Tibial nerve (tissue), 4 donors: ENCODE data around the gene TNRC6C.
A peak's percentile ranks its signal among the peaks of the same experiment; 100 is the strongest.

ENCODE experiments used
- EP300 ChIP-seq, 2 donors: sonication (generic); formaldehyde crosslinking; IDR thresholded peaks; one replicate each; pipeline ENCODE4 v1.6.1; 2017; ENCODE audit warnings: antibody characterized with exemption in 2 of 2, mild to moderate bottlenecking in 1 of 2
- POLR2A ChIP-seq, 2 donors: fragments of 450-650 bp; IDR thresholded peaks; one replicate each; pipeline ENCODE4 v1.6.1; 2017; ENCODE audit warnings: antibody characterized with exemption in 2 of 2, mild to moderate bottlenecking in 2 of 2, moderate library complexity in 2 of 2
- TF ChIP-seq, protein P1 (sequence below), 5 experiments: fragments of 200-600 bp in 3 of 5; fragments of 450-650 bp in 2 of 5; sonication (generic) in 3 of 5; IDR thresholded peaks; one replicate each; pipeline ENCODE4 v1.5.1; 2016 to 2019; ENCODE audit warnings: antibody characterized with exemption in 5 of 5, mild to moderate bottlenecking in 3 of 5, moderate library complexity in 2 of 5

DNA sequence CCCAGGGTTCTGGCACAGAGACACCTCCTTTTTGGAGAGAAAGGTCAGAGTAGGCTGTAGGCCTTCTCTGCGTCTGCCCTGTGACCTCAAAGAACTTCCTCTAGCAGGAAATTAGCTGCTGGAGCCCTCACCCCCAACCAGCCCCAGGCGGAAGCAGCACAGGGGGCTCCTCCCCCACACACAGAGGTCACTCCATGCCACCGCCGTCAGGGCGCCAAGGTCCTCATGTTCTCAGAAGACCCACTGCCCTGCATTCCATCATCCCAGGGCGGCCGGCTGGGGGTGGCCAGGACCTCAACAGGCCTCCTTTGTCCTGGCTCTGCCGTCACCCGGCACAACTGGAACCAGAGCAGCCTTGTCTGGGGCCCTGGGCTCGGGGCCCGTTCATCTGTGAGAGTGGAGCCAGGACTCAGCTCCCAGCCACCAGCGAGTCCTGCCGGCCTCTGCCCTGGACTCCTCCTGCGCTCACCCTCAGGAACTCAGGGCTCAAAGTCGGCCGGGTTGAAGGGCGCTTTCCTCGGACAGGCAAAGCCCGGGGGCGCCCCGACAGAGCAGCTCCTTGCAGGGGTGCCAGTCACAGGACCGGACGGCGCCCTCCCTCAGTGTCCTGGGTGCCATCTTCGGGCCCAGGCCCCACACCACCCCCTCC is 168.9 kb downstream of the TNRC6C start:
- TF ChIP-seq POLR2A (IDR thresholded peaks at IDR 0.05) (peak; percentile 17 to 41), EP300 (IDR thresholded peaks at IDR 0.05) (peak; percentile 64 to 85)
- TF ChIP-seq, protein P1, sequence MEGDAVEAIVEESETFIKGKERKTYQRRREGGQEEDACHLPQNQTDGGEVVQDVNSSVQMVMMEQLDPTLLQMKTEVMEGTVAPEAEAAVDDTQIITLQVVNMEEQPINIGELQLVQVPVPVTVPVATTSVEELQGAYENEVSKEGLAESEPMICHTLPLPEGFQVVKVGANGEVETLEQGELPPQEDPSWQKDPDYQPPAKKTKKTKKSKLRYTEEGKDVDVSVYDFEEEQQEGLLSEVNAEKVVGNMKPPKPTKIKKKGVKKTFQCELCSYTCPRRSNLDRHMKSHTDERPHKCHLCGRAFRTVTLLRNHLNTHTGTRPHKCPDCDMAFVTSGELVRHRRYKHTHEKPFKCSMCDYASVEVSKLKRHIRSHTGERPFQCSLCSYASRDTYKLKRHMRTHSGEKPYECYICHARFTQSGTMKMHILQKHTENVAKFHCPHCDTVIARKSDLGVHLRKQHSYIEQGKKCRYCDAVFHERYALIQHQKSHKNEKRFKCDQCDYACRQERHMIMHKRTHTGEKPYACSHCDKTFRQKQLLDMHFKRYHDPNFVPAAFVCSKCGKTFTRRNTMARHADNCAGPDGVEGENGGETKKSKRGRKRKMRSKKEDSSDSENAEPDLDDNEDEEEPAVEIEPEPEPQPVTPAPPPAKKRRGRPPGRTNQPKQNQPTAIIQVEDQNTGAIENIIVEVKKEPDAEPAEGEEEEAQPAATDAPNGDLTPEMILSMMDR (IDR thresholded peaks at IDR 0.05) = no peak
